Keratinocyte (primary cell): ENCODE data around the gene FOXA1.

Experiments
- EZH2 ChIP-seq: IDR thresholded peaks from one replicate; pipeline ENCODE4 v1.6.1; 2012; ENCODE audit warnings: inconsistent platforms, mild to moderate bottlenecking, low read length, moderate library complexity
- TF ChIP-seq, protein P1 (sequence below), 3 experiments: IDR thresholded peaks in 1 of 3; conservative IDR thresholded peaks in 1 of 3; optimal IDR thresholded peaks in 1 of 3; 2 replicates in 2 of 3; 3 replicates in 1 of 3; pipeline versions ENCODE3 to v1.5.1; 2011; ENCODE audit warnings: low read length in 3 of 3, mild to moderate bottlenecking in 3 of 3, moderate library complexity in 2 of 3, control low read depth in 1 of 3, inconsistent platforms in 1 of 3; ENCODE audit not compliant: insufficient read depth in 2 of 3; ENCODE audit errors: extremely low read depth in 1 of 3

DNA sequence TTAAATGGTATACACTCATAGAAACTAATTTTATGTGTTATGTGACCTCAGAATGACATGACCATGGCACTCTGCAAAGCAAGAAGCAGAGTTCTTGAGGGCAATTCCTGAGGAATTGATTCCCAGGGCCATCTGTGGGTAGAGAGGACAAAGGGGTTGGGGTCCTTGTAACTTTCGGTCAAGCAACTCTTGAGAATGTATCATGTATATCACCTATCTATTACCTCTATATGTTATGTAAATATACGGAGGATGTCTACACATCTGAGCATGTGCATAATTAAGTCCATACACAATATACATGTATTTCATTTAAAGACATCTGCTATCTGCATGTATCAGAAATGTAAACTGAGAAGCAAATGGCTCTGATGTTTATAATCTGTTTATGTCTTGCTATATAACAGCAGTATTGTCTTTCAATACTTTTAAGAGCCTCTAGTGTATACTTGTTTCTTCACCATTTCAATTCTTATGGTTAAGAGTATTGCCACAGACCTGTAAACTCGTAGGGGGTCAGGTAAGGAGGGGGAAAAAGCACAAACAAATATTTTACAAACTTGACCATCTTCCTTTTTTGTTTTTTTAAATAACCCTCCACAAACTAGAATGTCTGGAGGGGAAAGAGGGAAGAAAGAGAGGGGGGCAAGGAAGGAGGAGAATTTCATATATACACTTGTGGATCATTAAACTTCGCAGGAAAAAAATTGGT, 4.5 kb downstream of the FOXA1 start:
- TF ChIP-seq, protein P1, sequence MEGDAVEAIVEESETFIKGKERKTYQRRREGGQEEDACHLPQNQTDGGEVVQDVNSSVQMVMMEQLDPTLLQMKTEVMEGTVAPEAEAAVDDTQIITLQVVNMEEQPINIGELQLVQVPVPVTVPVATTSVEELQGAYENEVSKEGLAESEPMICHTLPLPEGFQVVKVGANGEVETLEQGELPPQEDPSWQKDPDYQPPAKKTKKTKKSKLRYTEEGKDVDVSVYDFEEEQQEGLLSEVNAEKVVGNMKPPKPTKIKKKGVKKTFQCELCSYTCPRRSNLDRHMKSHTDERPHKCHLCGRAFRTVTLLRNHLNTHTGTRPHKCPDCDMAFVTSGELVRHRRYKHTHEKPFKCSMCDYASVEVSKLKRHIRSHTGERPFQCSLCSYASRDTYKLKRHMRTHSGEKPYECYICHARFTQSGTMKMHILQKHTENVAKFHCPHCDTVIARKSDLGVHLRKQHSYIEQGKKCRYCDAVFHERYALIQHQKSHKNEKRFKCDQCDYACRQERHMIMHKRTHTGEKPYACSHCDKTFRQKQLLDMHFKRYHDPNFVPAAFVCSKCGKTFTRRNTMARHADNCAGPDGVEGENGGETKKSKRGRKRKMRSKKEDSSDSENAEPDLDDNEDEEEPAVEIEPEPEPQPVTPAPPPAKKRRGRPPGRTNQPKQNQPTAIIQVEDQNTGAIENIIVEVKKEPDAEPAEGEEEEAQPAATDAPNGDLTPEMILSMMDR (optimal IDR thresholded peaks at IDR 0.05 in 1 of 3, IDR thresholded peaks at IDR 0.05 in 1 of 3, conservative IDR thresholded peaks at IDR 0.05 in 1 of 3; ENCODE audit: extremely low read depth in 1 of 3, insufficient read depth in 2 of 3, low read length in 3 of 3): no peak
- TF ChIP-seq EZH2: peak; percentile 43
